Esophagus muscularis mucosa (tissue), 4 donors: ENCODE data around the gene DPP9. TPM values are rescaled to one million over a fixed set of nuclear protein-coding genes. Genes with fewer than 3 reads are reported as not detected.
A peak's percentile ranks its signal among the peaks of the same experiment; 100 is the strongest.

Experiments used
- DNase-seq: peaks from one replicate; pipeline ENCODE4 v3.0.0-alpha.2; 2017; ENCODE audit errors: extremely low spot score
- H3K27ac ChIP-seq, 4 donors: fragments of 200-600 bp; sonication (generic); replicated peaks in 1 of 4; 1 replicate in 3 of 4; 2 replicates in 1 of 4; pipeline ENCODE4 v1.5.1; 2016 to 2019; ENCODE audit warnings: mild to moderate bottlenecking in 1 of 4
- H3K27me3 ChIP-seq, 4 donors: fragments of 200-600 bp; sonication (generic); one replicate each; pipeline versions ENCODE4 v1.5.1 to v1.6.0; 2016 to 2019
- H3K36me3 ChIP-seq, 4 donors: fragments of 200-600 bp; sonication (generic); one replicate each; pipeline ENCODE4 v1.5.1; 2016 to 2019
- H3K4me1 ChIP-seq, 4 donors: fragments of 200-600 bp; sonication (generic); one replicate each; pipeline ENCODE4 v1.5.1; 2016 to 2019
- H3K4me3 ChIP-seq, 4 donors: fragments of 200-600 bp; sonication (generic); 1 replicate in 2 of 4; 2 replicates in 2 of 4; pipeline ENCODE4 v1.5.1; 2016 to 2019; ENCODE audit warnings: mild to moderate bottlenecking in 4 of 4, moderate library complexity in 1 of 4
- H3K9me3 ChIP-seq, 4 donors: fragments of 200-600 bp; sonication (generic); 1 replicate in 3 of 4; 2 replicates in 1 of 4; pipeline ENCODE4 v1.5.1; 2016 to 2019
- EP300 ChIP-seq: sonication (generic); formaldehyde crosslinking; IDR thresholded peaks from one replicate; pipeline ENCODE4 v1.6.1; 2017; ENCODE audit warnings: antibody characterized with exemption
- POLR2A ChIP-seq: fragments of 450-650 bp; IDR thresholded peaks from one replicate; pipeline ENCODE4 v1.6.1; 2017; ENCODE audit warnings: antibody characterized with exemption, moderate library complexity, mild to moderate bottlenecking, low read depth
- POLR2AphosphoS5 ChIP-seq, 2 donors: sonication (generic); formaldehyde crosslinking; IDR thresholded peaks; one replicate each; pipeline ENCODE4 v1.6.1; 2017; ENCODE audit warnings: antibody characterized with exemption in 2 of 2
- WGBS: methylation state at CpG from one replicate; pipeline ENCODE4 v1.1.5; 2018; 5-methylcytosine and 5-hydroxymethylcytosine counted together
- intact Hi-C: fragments of 100-400 bp; cut with DNase I; formaldehyde crosslinking; loops from one replicate; pipeline ENCODE4 v1.15.1; 2023
- total RNA-seq, 4 donors: library from RNA; depleted of rRNA; stranded (reverse); fragments of >200 nt; gene quantifications; one replicate each; pipeline versions ENCODE4 v1.1.0 to v1.2.1, GENCODE V29; 2016
- TF ChIP-seq, protein P1 (sequence below), 3 experiments: fragments of 200-600 bp in 2 of 3; fragments of 450-650 bp in 1 of 3; sonication (generic) in 2 of 3; IDR thresholded peaks; one replicate each; pipeline ENCODE4 v1.5.1; 2017 to 2019; ENCODE audit warnings: antibody characterized with exemption in 3 of 3, mild to moderate bottlenecking in 2 of 3, moderate library complexity in 1 of 3

Gene DPP9
- total RNA-seq, 4 donors from 2014 or later = 42.4 to 106 (median 56.0) TPM

DNA sequence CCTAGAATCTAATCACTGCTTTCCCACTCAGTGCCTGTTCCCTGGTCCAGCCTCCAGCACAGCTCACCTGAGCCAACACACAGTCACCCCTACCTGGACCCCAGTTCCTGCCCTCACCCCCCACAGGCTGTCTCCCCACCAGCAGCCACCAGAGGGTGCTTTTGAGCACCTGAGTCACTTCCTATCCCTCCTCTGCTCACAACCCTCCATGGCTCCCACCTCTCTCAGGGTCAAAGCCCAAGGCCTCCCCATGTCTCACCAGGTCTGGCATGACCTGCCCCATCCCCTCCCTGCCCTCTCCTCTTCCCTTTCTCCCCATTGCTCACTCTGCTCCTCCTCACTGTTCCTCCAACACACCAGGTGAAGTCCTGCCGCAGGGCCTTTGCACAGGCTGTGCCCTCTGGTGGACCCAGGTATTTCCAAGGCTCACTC lies 7.1 kb upstream of the DPP9 start:
- 100% methylated on average over 1 of the region's 1 CpG for WGBS
- no peak for DNase-seq
- Histone ChIP-seq H3K27me3 (no peaks in the 10 kb centered on the region), H3K4me1 (peaks cover 3 to 12% (median 7%) of the 10 kb centered on the region in 4 donors), H3K36me3 (no peaks in the 10 kb centered on the region), H3K4me3 (no peak overlapping the region), H3K27ac (no peak overlapping the region), H3K9me3 (no peaks in the 10 kb centered on the region)
- intact Hi-C loops = loop anchor here (10.0 kb wide), 1 partner anchor 134 kb away; the partner anchor contains the start of gene PLIN3
- TF ChIP-seq, protein P1, sequence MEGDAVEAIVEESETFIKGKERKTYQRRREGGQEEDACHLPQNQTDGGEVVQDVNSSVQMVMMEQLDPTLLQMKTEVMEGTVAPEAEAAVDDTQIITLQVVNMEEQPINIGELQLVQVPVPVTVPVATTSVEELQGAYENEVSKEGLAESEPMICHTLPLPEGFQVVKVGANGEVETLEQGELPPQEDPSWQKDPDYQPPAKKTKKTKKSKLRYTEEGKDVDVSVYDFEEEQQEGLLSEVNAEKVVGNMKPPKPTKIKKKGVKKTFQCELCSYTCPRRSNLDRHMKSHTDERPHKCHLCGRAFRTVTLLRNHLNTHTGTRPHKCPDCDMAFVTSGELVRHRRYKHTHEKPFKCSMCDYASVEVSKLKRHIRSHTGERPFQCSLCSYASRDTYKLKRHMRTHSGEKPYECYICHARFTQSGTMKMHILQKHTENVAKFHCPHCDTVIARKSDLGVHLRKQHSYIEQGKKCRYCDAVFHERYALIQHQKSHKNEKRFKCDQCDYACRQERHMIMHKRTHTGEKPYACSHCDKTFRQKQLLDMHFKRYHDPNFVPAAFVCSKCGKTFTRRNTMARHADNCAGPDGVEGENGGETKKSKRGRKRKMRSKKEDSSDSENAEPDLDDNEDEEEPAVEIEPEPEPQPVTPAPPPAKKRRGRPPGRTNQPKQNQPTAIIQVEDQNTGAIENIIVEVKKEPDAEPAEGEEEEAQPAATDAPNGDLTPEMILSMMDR (IDR thresholded peaks at IDR 0.05) = peak in 2 of 3 experiments; percentile 37 to 57
- no peak for TF ChIP-seq POLR2A

DNA sequence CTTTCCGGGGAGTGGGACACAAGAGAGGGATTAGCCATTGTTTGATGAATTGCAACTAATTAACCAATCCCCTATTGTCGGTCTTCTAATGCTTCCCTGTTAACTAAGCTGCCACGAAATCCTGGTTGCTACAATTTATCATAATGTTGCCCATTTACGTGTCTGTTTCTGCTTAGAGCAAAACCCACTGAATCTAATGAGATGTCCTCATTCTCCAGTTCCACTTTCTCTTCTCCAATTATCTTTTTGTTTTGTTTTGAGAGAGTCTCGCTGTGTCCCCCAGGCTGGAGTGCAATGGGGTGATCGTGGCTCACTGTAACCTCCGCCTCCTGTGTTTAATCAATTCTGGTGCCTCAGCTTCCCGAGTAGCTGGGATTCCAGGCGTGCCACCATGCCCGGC lies 5.2 kb upstream of the DPP9 start:
- TF ChIP-seq POLR2A = no peak
- DNase-seq = no peak
- intact Hi-C loops = no loop called here
- 75% methylated on average over 10 of the region's 10 CpGs for WGBS
- Histone ChIP-seq H3K4me3 (no peak overlapping the region), H3K4me1 (peaks cover 3 to 24% (median 19%) of the 10 kb centered on the region in 4 donors), H3K27me3 (no peaks in the 10 kb centered on the region), H3K27ac (no peak overlapping the region), H3K9me3 (no peaks in the 10 kb centered on the region), H3K36me3 (no peaks in the 10 kb centered on the region)

GRCh38 chr19:4722671-4723594 lies 709 bp downstream of the DPP9 start:
- Histone ChIP-seq H3K27me3 (no peaks in the 10 kb centered on the region), H3K4me1 (peaks cover 15 to 44% (median 38%) of the 10 kb centered on the region in 4 donors), H3K9me3 (no peaks in the 10 kb centered on the region), H3K4me3 (peak overlapping the region; percentile 87 to 100 (median 96)), H3K36me3 (peaks cover 20 to 44% (median 38%) of the 10 kb centered on the region in 4 donors), H3K27ac (peak overlapping the region; percentile 88 to 96 (median 92))
- intact Hi-C loops = no loop called here
- 2% methylated on average over 22 of the region's 28 CpGs for WGBS
- no peak for DNase-seq
- TF ChIP-seq, protein P1 (IDR thresholded peaks at IDR 0.05) = no peak
- TF ChIP-seq POLR2AphosphoS5 (IDR thresholded peaks at IDR 0.05) (no peak), POLR2A (no peak), EP300 (no peak)

- intact Hi-C loops = no loop called here
- no peak for DNase-seq
- Histone ChIP-seq H3K36me3 (peaks cover 31 to 61% (median 52%) of the 10 kb centered on the region in 4 donors), H3K4me1 (peaks cover 15 to 50% (median 38%) of the 10 kb centered on the region in 4 donors), H3K4me3 (no peak overlapping the region), H3K27ac (no peak overlapping the region), H3K27me3 (no peaks in the 10 kb centered on the region), H3K9me3 (no peaks in the 10 kb centered on the region)
- TF ChIP-seq EP300 (no peak), POLR2AphosphoS5 (IDR thresholded peaks at IDR 0.05) (no peak), POLR2A (no peak)
- TF ChIP-seq, protein P1 (IDR thresholded peaks at IDR 0.05) = no peak
- 82% methylated on average over 6 of the region's 6 CpGs for WGBS
Observed at GRCh38 chr19:4721196-4721595, 2.4 kb downstream of the DPP9 start.

GRCh38 chr19:4720037-4720700 lies 3.5 kb downstream of the DPP9 start:
- Histone ChIP-seq H3K4me3 (no peak overlapping the region), H3K27ac (no peak overlapping the region), H3K4me1 (peaks cover 15 to 44% (median 33%) of the 10 kb centered on the region in 4 donors), H3K36me3 (peaks cover 35 to 72% (median 61%) of the 10 kb centered on the region in 4 donors), H3K27me3 (no peaks in the 10 kb centered on the region), H3K9me3 (no peaks in the 10 kb centered on the region)
- TF ChIP-seq POLR2A (no peak), EP300 (no peak), POLR2AphosphoS5 (IDR thresholded peaks at IDR 0.05) (no peak)
- TF ChIP-seq, protein P1 (IDR thresholded peaks at IDR 0.05) = no peak
- intact Hi-C loops = no loop called here
- WGBS = 93% methylated on average over 11 of the region's 13 CpGs
- DNase-seq = no peak
